ENCODE results near the gene PNMA6F.
A peak's percentile ranks its signal among the peaks of the same experiment; 100 is the strongest.
"Not testable (repeated sequence)": the region's sequence is repeated elsewhere in the genome, so short reads cannot be mapped to it uniquely, and the experiment has no call there.

The PNMA6F gene

DNA sequence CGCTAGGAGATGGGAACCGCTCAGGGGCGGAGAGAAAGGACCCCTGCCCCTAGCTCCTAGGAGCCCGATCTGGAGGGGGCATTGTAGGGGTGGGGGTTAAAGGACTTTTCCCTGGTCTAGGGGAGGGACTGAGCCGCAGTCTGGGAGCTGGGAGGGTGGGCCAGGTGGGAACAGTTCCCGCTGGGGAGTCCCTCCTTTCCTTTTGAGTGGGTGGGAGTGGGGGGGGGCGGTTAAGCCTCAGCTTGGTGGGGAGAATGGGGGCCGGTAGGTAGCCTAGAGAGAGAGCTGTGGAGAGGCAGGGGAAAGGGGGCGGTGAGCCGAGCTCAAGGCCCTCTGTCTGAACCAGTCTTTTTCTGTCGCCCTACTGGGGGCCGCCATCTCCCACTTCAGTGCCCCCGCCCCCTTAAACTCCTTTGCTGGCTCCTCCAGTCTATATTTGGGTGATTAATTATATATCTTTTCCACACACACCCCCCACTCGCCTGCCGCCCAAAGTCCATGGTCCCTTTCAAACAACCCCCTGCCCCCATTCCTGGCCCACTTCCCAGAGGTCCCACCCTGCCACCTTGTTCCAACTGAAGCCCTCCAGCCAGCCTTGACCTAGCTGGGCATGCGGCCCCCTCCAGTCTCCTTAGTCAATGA, 13.2 kb upstream of the PNMA6F start:
- no peak for DNase-seq

DNA sequence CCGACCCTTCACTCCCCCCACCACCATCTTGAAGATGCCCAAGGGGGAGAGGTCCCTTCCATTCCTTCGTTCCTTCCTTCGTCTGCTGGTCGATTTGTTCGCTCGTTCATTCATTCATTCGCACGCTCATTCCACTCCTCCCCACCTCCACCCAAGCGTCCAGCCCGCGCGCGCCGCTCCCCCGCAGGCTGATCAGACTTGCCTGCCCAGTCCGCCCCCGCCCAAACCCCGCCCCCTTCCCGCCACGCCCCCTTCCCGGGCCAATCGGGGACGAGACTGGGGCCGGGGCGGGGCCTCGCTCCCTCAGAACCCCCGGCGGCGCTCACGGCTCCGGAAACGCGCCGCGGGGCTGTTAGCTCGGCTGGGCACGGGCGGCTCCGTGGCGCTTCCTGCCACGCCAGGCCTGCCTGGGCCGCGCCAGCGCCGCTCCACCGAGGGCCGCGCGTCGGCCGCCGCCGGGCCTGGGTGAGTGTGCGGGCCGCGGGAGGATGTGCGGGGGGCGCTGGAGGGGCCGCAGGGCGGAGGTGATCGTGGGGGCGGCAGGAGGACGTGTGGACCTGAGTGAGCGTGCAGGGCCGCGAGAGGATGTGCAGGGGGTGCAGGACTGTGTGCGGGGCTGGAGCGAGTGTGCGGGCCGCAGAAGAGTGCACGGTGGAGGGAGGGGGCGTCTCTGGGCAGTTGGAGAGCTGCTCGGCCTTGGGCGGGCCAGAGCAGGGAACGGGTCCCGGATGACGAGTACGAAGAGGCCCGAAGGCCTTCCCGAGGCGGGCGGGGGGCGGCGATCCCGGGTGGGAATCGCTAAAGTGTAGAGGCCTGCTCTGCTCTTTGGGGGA, 12.5 kb upstream of the PNMA6F start, which contains the start of gene ZNF275:
ZNF275 (plus strand) TSS at position 333 of the 833 bp plus-strand sequence. CDS start 2,527 bp downstream, outside the sequence.
- DNase-seq: peak; percentile 91

DNA sequence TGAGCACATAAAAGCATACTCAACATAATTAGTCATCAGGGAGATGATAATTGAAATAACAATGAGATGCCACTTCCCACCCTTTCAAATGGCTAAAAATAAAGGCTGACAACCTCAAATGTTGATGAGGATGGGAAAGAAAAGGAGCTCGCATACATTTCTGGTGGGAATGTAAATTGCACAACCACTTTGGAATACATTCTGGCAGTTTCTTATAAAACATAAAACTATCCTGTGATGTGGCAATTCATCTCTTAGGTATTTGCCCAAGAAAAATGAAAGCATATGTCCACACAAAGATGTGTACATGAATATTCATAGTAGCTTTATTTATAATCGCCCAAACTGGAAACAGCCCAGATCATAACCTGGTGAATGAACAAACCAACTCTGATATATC, 11.7 kb upstream of the PNMA6F start:
- no peak for DNase-seq

DNA sequence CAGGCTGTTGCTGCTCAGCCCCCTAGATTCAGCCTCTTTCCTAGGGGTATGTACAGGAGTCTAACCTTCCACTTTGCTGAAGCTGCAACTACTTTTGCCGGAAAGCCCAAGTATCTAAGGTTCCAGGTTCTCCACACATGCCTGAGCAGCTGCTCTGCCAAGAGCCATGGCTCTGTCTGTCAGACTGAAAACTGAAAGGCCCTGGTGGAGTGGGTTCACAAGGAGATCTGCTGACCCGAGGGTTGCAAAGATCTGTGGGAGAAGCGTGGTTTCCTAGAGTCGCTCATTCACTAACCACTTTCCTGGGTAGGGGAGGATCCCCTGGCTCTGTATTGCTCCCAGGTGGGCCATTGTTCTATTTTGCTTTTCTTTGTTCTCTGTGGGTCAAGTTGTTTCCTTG, 6.0 kb upstream of the PNMA6F start:
- DNase-seq: no peak

DNA sequence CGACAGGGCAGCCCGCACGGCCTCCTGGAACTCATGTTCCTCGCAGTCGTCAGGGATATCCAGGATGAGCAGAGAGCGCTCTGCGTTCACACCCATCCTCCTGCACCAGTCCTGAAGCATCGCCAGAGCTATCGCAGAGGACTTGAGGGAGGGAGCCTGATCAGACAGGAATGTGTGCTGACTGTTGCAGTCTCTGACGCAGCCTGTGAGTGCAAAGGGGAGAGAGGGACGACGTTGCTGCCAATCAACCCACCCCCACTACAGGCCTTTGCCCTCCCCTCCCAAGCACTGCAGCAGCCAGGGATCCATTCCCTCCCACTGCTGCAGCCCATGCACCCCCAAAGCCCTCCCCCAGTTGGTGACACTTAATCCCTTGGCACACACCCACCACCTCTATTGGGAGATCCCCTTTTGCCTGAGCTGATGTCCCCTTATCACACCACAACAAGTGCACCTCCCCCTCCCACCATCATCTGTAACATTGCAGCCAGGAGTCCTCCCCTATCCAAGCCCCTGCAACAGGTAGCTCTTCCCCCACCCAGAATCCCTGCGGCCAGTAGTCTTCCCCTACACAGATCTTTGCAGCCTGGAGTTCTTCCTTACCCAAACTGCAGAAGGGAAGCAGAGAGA, 897 bp downstream of the PNMA6F start:
- no peak for DNase-seq

DNA sequence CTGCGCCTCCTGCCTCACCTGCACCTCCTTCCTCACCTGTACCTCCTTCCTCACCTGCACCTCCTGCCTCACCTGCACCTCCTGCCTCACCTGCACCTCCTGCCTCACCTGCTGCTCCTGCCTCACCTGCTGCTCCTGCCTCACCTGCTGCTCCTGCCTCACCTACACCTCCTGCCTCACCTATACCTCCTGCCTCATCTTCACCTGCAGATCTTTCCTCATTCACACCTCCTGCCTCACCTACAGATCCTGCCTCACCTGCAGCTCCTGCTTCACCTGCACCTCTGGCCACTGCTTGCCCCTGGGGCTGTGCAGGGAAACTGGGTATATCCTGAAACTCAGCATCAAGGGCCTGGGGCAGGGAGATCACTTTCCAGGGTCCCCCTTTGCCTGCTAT, 1.5 kb downstream of the PNMA6F start:
- not testable (repeated sequence) for DNase-seq

DNA sequence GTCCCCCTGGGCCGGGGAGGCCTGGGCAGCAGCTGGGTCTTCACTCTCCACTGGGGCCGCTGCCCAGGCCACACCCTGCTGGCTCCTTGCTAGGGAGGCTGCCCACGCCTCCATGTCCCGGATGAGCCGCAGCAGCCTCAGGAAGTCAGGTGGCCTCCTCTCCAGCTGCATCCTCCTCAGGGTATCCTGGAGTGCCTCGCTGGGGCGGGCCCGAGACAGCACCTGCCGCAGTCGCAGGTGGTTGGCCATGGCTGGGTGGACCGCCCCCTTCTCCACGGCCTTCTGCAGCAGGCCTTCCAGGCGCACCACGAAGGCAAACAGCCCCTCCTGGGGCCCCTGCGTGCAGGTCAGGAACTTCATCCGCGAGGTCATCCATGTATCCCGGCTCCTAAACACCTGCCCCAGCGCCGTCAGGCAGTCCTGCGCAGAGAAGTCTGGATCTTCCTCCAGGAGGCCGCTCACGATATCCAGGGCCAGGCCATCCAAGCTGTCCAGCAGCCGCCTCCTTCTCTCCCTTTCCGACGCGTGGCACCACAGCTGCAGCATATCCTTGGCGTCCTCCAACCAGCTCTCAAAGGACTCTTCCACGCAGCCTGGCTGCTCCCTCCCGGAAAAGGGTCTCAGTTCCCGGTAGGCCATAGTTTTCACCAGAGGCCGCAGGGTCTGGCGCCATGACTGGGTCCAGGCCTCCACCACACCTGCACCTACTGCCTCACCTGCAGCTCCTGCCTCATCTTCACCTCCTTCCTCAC, 2.1 kb downstream of the PNMA6F start:
- DNase-seq: no peak

DNA sequence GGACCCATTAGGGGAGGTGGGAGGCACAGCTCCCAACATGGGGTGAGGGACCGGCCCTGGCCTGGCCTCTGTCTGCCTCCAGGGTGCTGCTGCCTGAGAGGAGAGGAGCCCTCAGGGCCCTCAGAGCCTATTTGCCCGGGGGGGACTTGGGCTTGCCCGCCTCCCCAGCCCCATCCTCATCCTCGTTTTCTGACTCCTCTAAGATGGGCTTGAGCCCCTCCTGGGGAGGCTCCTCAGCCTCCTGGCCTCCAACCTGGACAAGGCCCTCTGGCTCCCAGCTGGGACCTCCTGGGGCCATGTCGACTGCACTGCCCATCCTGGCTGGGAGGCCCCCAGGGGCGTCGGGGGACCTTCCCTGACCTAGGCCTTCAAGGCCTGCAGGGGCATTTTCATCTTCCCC, 2.8 kb downstream of the PNMA6F start:
- DNase-seq: no peak

DNA sequence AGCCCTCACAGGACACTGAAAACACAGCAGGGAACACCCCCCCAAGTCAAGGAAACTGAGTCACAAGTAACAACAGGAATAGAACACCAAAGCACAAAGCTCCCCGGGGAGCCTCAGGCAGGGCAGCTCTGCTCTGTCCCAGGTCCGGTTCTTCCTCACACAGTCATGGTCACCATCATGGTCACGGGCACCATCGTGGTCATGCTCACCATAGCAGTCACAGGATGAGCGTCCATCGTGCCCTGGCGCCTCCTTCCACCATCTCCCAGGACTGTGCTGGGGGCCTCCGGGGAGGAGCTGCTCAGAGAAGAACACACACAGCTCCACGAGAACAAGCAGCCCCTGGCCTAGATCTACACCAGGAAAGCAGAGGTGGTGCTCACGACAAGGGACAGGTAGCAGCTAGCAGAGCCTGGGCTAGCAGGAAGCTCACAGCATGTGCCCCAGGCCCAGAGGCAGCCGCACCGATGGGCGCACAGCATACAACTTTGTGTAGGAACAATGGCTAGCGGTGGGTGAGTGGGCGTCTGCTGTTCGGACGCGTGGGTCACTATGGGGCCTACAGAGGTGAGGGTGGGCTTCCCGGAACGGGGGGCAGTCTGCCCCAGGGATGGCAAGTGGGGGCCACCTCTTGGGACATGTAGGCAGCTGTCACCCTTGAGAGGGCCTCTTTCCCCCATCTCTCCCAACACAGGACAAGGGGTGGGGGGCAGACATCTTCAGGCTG, 3.4 kb downstream of the PNMA6F start:
- no peak for DNase-seq

DNA sequence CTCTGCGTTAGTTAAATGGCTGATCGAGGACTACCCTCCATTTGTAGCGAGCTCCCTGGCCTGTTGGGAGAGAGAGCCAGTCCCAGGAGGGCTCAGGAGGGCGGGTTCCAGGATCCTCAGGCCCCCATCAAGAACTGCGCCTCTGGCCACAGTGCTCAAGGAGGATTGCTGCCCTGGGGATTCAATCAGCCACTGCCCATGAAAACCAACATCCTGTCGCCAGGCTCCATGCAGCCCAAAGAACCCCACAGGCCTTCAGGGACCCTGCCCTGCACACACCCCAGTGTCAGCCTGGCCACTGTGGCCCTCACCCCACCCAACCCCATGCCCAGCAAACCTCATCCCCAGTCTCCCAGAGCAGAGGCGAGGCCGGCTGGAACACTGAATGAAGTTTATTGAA, 4.3 kb downstream of the PNMA6F start:
- no peak for DNase-seq

DNA sequence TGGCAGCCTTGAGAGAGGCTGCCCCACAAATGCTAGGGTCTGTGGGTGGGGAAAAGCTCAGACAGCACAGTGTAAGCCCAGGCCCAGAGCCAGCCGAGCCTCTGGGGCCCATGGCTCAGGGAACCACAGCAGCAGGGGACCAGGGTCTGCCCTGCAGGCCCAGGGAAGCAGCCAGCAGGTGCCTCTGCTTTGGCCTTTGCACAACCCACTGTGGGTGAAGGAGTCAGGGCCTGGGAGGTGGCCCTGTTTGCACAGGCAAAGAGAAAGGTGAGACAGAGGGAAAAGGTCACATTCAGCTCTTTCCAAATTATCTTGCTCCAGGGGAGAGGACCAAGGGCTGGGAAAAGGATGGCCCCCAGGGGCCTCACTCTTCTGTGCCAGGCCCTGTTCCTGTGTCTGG, 8.7 kb downstream of the PNMA6F start:
- no peak for DNase-seq

DNA sequence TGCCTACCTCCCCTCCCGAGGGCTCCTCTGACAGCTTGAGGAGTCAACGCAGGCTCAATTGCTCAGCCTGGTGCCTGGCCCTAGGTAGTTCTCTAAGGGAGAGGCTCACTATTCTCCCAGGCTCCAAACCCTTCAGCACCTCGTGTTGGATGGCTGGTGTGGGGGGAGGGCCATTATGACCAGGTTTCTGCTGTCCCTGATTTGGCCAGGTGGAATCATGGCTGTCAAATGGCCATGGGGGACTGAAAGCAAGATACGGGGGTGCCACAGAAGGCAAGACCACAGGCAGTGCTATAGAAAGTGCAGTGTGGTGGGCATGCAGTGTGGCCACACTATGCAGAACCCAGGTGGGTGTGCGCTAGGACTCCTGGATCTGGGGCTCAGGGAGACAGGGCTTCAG, 9.5 kb downstream of the PNMA6F start:
- DNase-seq: no peak

DNA sequence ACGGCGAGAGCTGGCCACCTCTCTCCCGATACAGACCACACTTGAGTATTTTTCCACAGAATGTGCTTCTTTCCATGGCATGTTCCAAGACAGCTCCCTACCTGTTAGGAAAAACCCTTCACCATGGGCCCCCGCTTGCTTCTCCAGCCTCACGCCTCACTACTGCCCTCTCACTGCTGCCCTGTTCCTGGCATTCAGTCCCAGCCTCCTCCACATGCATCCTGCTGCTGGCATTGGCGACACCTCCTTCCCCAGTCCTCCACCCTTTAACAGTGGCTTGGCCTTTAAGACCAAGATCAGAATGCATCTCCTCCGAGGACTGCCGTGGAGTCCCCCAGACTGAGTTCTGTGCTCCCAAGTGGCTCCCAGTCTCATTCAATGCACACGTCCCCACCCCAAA, 10.7 kb downstream of the PNMA6F start:
- no peak for DNase-seq

DNA sequence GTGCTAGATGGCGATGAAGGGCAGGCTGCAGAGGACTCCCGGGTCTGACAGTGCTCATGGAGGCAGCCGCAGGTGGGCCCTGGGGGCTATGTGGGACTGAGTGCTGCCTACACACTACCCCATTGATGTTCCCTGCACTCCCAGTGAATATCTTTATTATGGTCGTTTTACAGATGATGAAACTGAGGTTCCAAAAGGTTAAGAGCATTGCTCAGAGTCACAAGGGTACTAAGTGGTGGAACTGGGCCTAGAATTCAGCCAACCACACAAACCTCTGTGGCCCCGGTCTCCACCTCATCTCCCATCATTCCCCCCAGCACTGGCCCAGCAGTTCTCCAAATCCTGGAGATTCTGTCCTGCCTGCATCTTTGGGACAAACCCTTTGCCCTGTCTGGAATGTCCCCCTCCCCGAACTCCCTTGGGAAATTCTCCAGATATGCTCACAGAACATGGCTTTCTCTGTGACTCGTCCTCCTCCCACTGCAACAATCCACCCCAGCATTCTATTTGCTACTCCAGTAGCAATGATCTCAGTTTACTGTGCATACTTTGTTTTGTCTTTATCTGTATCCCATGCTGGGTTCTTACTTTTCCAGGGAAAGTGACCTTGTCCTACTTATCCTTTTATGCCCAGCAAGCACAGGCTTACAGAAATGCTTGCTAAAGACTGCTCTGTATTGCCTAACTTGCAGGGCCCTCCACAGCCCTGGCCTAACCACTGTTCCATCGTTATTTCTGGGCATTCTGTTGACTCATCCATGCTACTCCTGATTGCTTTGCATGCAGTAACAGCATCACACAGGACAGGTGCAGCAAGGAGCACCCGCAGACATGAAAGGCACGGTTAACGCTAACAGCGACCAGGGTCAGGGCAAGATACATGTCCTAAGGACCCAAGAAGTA, 14.0 kb downstream of the PNMA6F start:
- DNase-seq: no peak

DNA sequence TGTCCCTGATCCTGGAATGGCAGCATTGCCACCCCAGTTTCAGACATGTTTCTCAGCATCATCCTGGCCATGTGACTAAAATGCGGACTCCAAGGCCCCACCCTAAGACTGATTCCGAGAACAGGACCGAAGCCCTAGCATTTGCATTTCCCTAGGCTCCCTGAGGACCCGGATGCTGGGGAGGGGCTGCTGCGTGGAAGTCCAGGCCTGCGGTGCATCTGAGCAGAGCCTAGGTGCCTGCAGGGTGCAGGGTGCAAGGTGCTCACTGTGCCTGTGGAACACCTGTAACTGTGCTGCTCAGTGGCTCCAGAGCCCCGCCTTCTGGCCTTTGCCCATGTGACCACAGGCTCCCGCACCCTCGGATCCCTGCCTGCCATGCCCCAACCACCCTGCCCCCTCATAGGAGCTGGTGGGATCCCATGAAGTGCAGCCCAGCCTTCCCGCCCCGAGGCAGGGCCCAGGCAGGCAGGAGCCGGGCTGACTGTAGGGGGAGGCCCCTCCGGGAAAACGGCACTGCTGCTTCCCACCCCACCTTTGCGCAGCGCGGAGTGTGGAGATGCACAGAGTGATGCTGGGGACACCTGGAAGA, 14.9 kb downstream of the PNMA6F start:
- no peak for DNase-seq

DNA sequence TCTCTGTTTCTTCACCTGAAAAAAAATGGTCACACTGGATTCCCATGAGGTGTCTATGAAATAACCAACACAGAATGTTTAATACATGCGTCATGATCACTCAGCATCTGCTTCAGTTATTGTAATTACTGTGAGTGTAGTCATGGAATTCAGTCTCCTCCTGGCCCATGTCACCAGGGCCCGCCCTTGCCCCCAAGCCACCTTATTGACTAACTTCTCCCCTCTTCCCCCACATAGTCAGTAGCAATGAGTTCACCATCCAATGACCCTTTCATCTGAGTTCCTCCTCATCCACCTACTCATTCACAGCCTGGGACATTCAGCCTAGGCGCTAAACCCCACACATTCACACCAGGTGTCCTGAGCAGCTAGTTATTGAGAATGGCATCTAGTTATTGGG, 15.6 kb downstream of the PNMA6F start:
- no peak for DNase-seq

DNA sequence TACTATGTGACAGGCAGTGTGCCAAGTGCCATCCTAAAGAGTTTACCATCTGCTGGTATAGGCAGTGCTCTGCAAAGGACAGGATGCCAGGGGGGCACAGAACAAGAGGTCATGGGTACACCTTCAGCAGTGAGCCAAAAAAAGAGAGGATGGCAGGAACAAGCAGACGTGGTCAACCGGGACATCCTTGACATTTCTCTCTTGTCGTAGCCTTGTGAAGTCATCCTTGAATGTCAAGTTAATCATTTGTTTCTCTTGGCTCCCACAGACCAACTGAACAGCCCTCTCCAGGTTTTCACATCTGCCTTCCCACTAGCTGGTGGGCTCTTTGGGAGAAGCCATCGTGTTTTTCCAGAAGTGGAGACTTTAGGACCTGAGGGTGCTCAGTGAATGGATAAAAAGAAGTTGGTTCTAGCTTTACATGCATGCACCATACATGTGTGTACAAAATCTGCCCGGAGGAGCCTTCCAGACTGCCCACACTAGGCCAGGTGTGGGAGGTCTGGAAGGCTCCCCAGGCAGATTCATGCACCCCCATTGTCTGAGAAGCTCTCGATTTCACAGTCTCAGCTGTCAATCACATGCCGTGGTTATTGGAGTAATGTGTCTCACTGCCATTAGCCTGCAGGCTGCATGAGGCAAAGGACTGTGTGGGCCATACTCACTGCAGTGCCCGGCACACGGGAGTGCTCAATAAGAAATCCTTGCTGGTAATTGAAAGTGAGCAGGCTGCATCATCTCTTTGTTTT, 16.4 kb downstream of the PNMA6F start:
- DNase-seq: no peak

DNA sequence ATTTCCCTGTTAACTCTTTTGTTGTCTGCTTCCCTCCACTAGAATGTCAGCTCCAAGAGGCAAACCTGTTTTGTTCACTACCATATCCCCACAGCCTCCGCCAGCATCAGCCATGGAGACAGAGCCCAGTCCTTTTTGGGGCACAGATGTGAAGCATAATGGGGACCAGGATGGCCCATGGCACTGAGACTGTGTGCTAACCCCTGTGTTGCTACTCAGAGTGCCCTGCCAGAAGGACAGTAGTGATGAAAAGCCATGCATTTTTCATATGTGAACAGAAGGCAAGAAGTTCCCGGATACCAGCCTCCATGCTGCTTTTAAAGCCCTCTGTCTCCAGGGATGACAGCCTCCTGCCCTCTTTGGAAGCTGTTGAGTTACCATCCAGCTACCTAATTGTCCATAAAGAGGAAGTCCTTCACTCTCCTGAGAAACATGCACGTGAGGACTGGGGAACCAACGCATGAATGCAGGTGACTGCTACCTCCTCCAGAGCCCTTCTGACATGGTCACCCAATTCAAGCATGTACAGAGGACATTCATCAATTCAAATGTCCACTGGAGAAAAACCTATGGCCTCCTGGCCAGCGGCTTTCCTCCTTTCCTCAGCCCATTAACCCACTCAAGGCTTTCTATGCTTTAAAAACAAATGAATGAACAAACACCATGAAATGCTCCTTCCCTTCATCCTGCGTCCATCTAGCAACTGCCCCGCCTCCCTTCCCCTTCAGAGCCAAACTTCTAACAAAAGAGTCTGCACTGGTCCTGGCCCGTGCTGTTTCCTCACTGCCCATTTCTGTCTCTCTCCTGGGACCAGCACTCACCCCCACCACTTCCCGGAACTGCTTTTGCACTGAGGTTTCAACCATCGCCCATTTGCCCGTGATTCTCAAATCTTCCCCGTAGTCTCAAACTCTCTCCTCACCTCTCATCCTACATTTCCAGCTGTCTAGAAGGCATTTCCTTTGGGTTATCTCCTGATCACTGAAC, 18.0 kb downstream of the PNMA6F start:
- no peak for DNase-seq

DNA sequence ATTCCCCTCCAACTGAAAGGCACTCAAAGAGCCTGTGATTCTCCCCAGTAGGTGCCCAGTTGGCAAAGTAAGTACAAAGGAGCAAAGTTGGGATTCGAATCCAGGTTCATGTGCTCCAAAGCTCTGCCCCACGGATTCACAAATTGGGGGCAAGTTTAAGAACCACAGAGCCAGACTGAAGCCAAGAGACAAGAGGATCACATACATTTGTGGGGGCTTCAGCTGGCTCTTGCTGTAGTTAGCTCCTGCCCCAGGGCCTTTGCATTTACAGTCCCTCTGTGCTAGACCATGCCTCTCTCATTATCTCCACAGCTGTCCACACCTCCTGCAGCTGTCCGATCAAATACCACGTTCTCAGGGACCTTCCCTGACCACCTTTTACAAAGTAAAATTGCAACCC, 18.8 kb downstream of the PNMA6F start:
- DNase-seq: no peak
